Measurements from ENCODE around the gene RHOBTB3. TPM values are rescaled to one million over a fixed set of nuclear protein-coding genes. Genes with fewer than 3 reads are reported as not detected.

The RHOBTB3 gene
- total RNA-seq, 1 experiment from 2014 or later: 84.3 TPM

DNA sequence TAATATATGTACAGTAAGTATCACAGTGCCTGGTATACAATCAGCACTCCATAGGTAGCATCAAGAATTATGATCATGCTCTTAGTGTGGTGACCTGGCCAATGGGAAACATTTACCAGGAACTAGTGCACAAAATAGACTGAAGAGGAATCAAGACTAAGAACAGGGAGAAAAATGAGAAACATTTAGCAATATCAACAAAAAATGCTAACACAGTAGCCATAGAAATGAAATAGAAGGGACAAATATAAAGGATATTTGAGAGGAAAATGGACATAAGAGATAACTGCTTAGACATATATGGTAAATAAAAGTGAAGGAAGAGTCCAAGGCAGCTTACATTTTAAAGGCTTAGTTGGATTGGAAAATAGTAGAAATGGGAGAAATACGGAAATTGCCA is 31.8 kb upstream of the RHOBTB3 start:
- no peaks in the 10 kb centered on the region for H3K9me3 ChIP-seq (ENCODE audit: control insufficient read depth in 1 of 2, insufficient read depth in 1 of 2, low read depth in 1 of 2, low read length in 2 of 2)
- no peak overlapping the region for H3K4me3 ChIP-seq (replicated peaks in 1 of 2; ENCODE audit: low read depth in 1 of 2, low read length in 2 of 2)
- H3K9ac ChIP-seq (ENCODE audit: low read length): no peak overlapping the region
- H3K27ac ChIP-seq (ENCODE audit: low read depth, low read length): no peak overlapping the region
- CTCF ChIA-PET: no interaction called here
- H4K20me1 ChIP-seq (ENCODE audit: insufficient read depth): no peaks in the 10 kb centered on the region
- H3K27me3 ChIP-seq (ENCODE audit: insufficient read depth, low read length): no peaks in the 10 kb centered on the region
- ATAC-seq (no peak), DNase-seq (ENCODE audit: low read depth, low spot score) (no peak)
- 0 out of 2 replicates have a peak, but pooled peaks cover 2% of the 10 kb centered on the region for H3K9me2 ChIP-seq (ENCODE audit: insufficient read depth)
- no peaks in the 10 kb centered on the region for H3K4me1 ChIP-seq (ENCODE audit: control insufficient read depth in 1 of 2, insufficient read depth in 2 of 2, low read length in 2 of 2)
- H2AFZ ChIP-seq (ENCODE audit: low read depth, low read length, poor library complexity, severe bottlenecking): no peak overlapping the region
- H3K36me3 ChIP-seq (ENCODE audit: control insufficient read depth in 1 of 2, insufficient read depth in 2 of 2, low read length in 2 of 2): no peaks in the 10 kb centered on the region
- RAD21 ChIA-PET (ENCODE audit: low non-redundant PET in 1 of 2, low total read pairs in 2 of 2, uncharacterized antibody in 2 of 2, unreplicated experiment in 2 of 2): no interaction called here
- H3K4me2 ChIP-seq (ENCODE audit: low read length): no peak overlapping the region
- no TSS peak for BruUV-seq (replicated peaks)
- TF ChIP-seq TCF7L2 (IDR thresholded peaks at IDR 0.05; ENCODE audit: borderline replicate concordance, extremely low read depth, insufficient read depth, insufficient read length) (no peak), RAD21 (IDR thresholded peaks at IDR 0.05; ENCODE audit: low read depth) (no peak), FOSL1 (IDR thresholded peaks at IDR 0.05; ENCODE audit: low read depth) (no peak), CBX3 (IDR thresholded peaks at IDR 0.05; ENCODE audit: low read depth) (no peak), EZH2phosphoT487 (IDR thresholded peaks at IDR 0.05; ENCODE audit: borderline replicate concordance) (no peak), ZFX (IDR thresholded peaks at IDR 0.05) (no peak)
- TF ChIP-seq, protein P1, sequence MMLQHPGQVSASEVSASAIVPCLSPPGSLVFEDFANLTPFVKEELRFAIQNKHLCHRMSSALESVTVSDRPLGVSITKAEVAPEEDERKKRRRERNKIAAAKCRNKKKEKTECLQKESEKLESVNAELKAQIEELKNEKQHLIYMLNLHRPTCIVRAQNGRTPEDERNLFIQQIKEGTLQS (IDR thresholded peaks at IDR 0.05): no peak
- TF ChIP-seq, protein P2, sequence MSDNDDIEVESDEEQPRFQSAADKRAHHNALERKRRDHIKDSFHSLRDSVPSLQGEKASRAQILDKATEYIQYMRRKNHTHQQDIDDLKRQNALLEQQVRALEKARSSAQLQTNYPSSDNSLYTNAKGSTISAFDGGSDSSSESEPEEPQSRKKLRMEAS (IDR thresholded peaks at IDR 0.05): no peak
- no peaks in the 10 kb centered on the region for H3K79me2 ChIP-seq (ENCODE audit: insufficient read depth, low read length)
- POLR2A ChIA-PET: no interaction called here
- intact Hi-C loops (cut with micrococcal nuclease): no loop called here

GRCh38 chr5:95701074-95701473 is 30.1 kb upstream of the RHOBTB3 start:
- no TSS peak for BruUV-seq (replicated peaks)
- RAD21 ChIA-PET (ENCODE audit: low non-redundant PET in 1 of 2, low total read pairs in 2 of 2, uncharacterized antibody in 2 of 2, unreplicated experiment in 2 of 2): no interaction called here
- ATAC-seq (no peak), DNase-seq (ENCODE audit: low read depth, low spot score) (no peak)
- no peaks in the 10 kb centered on the region for H3K36me3 ChIP-seq (ENCODE audit: control insufficient read depth in 1 of 2, insufficient read depth in 2 of 2, low read length in 2 of 2)
- intact Hi-C loops (cut with micrococcal nuclease): no loop called here
- H4K20me1 ChIP-seq (ENCODE audit: insufficient read depth): no peaks in the 10 kb centered on the region
- no peak overlapping the region for H3K4me2 ChIP-seq (ENCODE audit: low read length)
- no peak overlapping the region for H2AFZ ChIP-seq (ENCODE audit: low read depth, low read length, poor library complexity, severe bottlenecking)
- CTCF ChIA-PET: no interaction called here
- H3K9me3 ChIP-seq (ENCODE audit: control insufficient read depth in 1 of 2, insufficient read depth in 1 of 2, low read depth in 1 of 2, low read length in 2 of 2): no peaks in the 10 kb centered on the region
- H3K9me2 ChIP-seq (ENCODE audit: insufficient read depth): 0 out of 2 replicates have a peak, but pooled peaks cover 2% of the 10 kb centered on the region
- no peaks in the 10 kb centered on the region for H3K4me1 ChIP-seq (ENCODE audit: control insufficient read depth in 1 of 2, insufficient read depth in 2 of 2, low read length in 2 of 2)
- no peaks in the 10 kb centered on the region for H3K27me3 ChIP-seq (ENCODE audit: insufficient read depth, low read length)
- H3K27ac ChIP-seq (ENCODE audit: low read depth, low read length): no peak overlapping the region
- H3K9ac ChIP-seq (ENCODE audit: low read length): no peak overlapping the region
- POLR2A ChIA-PET: no interaction called here
- H3K79me2 ChIP-seq (ENCODE audit: insufficient read depth, low read length): no peaks in the 10 kb centered on the region
- TF ChIP-seq JUND (IDR thresholded peaks at IDR 0.05) (no peak), RAD21 (IDR thresholded peaks at IDR 0.05; ENCODE audit: low read depth) (no peak), TCF7L2 (IDR thresholded peaks at IDR 0.05; ENCODE audit: borderline replicate concordance, extremely low read depth, insufficient read depth, insufficient read length) (no peak), SRF (IDR thresholded peaks at IDR 0.05; ENCODE audit: low read depth) (no peak), EGR1 (IDR thresholded peaks at IDR 0.05; ENCODE audit: low read depth) (no peak), CEBPB (IDR thresholded peaks at IDR 0.05; ENCODE audit: low read depth) (no peak), SIN3A (IDR thresholded peaks at IDR 0.05; ENCODE audit: low read depth) (no peak), SP1 (IDR thresholded peaks at IDR 0.05; ENCODE audit: low read depth) (no peak)
- no peak overlapping the region for H3K4me3 ChIP-seq (replicated peaks in 1 of 2; ENCODE audit: low read depth in 1 of 2, low read length in 2 of 2)
